GF-D8 (cell line): Measurements from ENCODE around the gene TTLL1.
"Not testable (repeated sequence)": the region's sequence is repeated elsewhere in the genome, so short reads cannot be mapped to it uniquely, and the experiment has no call there.

Experiments used
- DNase-seq: peaks from one replicate; lab custom pipeline; 2025; lab: John Stamatoyannopoulos, UW

The TTLL1 gene

DNA sequence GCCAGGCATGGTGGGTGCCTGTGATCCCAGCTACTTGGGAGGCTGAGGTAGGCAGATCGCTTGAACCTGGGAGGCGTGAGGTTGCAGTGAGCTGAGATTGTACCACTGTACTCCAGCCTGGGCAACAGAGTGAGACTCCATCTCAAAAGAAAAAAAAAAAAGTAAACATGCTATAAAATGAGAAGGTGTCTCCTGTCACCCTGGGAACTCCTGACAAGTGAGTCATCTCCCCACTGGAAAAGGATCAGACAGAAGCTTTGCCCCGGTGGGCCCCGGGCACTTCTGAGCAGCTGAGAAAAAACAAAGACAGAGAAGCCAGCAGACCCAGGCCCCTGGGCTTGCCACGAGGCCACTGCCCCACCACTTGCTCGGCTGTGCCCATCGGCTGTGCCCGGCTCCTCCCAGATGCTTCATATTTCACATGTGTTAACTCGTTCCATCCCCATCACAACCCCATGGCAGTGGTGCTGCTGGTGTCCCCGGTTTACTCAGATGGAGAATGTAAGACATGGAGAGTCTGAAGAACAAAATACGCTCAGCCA is 22.3 kb downstream of the TTLL1 start:
- DNase-seq: no peak

DNA sequence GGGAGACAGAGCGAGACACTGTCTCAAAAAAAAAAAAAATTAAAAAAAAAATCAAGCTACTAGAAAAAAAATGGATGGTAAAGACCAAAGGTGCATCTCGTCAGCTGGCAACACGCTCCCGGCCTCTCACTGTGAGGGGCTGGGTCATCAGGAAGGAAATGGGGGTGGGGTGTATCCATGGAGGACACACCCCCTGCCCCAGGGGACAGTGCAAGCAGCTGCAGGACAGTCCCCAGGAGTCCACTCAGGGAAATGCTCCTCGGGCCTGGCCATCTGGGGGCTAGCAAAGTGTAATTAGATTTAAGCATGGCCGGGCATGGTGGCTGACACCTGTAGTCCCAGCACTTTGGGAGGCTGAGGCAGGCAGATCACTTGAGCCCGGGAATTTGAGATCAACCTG is 23.1 kb downstream of the TTLL1 start:
- no peak for DNase-seq

DNA sequence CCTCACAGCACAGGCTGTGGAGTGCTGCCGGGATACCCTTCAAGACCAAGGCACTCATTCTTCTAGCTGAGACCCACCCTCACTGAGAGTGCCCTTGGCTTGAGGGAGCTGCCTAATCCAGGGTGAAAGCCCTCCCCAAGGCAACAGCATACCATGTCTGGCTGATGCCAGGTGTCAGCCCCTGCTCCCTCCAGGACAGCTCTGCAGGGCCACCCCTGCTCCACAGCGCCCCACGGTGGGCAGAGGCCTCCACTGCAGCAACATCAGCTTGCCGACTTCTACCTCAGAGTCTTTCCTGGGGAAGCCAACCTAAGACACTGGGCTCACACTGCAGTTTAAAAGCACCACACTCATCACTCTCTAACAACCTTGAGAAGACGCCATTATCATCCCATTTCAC is 29.0 kb downstream of the TTLL1 start:
- DNase-seq: no peak

DNA sequence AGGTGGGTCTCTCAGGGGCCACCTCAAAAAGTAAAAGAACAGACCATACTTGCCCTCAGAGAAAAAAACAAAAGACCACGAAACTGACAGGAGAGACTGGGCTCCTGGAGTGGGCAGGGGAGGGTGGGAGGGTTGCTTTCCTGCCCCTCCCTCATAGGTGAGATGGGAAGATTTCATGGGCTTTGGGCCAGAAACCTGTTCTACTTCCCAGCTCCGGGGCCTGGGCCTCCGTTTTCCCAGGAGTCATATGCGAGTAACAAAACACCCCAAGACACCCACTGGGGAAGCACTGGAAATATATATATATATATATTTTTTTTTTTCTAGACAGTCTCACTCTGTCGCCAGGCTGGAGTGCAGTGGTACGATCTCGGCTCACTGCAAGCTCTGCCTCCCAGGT is 31.6 kb downstream of the TTLL1 start:
- no peak for DNase-seq

DNA sequence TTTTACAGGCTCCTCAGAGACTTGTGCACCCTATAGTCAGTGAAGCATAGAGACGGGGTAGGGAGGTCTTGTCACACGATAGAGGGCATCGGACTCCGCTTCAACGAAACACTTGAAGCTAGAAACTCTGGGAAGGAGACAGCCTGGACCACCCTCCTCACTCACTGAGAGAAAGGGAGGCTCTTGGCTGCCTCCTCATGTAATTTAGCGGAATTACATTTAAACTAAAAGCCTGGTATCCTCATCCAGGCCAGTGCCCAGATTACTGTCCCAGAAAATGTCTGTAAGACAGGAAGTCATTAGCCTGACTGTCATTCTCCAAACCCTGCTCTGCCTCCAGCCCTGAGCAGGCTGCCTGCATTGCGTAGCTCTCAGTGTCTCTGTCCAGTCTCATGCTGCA is 36.0 kb downstream of the TTLL1 start:
- no peak for DNase-seq

DNA sequence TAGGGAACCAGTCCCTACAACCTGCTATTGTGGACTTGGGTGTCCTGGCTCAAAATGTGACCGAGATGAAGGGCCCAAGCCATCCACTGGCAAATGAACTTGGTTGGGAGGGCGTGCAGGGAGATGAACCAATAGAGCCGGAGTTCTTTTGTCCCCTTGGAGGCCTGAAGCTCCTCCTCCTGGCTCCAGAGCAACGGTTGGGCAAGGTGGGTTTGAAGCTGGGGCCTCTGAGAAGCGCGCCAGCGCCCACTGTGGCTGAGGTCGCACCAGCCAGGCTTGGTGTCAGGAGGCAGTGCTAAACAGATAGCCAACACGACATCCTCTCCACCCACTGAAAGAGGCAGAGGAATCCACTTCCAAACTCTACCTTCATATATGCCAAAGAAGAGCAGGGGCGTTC is 38.2 kb downstream of the TTLL1 start:
- no peak for DNase-seq

DNA sequence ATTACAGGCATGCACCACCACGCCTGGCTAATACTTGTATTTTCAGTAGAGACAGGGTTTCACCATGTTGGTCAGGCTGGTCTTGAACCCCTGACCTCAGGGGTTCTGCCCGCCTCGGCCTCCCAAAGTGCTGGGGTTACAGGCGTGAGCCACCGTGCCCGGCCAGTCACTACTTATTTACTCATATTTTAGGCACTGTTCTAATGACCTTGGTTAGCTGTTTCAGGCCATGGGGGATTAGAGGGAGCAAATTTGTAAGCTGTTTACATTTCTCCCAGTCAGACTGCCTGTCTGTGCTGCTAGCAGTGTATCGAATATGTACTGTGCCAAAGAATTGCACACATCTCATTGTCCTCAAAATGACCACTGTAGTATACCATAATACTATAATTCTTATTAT is 41.6 kb downstream of the TTLL1 start:
- no peak for DNase-seq

DNA sequence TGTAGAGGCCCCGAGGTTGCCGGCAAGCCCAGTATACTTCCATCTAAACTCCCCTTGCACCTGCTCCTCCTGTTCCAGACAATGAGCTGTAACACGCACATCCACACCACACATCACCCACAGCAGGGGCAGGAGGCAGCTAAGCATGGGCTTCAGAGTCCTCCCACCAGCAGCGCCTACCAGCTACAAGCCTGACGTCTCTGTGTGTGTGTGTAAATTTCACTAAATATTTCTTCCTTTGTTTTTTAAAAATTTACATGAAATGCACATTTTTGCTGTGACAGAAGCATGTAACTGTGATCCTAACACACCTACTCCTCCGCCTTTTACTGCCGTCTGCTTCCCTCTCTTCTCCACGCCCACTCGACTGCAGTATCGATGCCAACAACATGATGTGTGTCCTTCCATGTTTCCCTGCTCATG is 44.9 kb downstream of the TTLL1 start:
- DNase-seq: no peak

DNA sequence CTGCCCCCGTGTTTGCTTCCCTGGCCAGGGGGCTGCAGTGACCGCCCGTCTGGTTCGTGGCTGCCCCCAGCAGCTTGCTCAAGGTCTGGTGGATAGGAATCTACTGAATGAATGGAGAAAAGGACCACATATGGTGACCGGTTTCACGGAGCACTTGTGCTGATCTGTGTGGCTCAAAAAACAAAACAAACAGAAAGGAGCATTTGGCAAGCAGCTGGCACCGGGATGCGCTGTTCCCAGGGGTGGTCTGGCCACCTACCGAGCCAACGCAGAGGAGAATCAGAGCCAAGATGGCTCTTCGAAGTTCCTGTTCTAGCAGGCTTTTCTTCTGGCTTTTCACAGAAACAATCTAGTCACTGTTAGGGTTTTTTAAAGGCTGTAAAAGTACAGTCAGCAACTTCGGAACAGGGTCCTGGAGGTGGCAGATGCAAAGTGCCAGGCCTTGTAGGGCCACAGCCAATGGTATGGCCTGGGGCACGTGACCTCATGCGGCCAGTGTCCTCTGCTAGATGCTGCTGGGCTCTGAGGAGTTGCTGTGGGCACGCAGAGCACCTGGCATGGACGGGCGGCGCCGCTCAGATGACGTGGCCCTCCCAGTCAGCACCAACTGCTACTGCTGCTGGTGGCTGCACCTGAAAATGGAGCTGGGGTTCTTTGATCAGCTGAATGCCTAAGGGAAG is 47.0 kb downstream of the TTLL1 start:
- no peak for DNase-seq

DNA sequence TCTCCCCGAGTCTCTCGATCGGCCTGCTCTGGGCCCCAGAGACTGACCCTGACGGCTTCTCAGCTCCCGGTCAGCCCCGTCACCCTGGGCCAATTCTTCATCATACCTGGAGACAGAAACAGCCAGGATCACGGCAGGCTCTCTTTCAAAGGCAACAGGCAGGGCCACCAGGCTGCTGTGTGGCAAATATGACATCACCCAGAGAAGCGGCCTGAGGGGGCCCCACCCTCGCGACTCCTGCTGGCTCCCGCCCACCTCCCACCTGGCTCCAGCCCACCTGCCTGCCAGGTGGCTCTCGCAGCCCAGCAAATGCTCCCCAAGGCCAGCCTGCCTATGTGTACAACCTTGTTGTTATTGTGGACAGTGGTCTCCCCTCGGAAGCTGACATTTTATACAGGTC is 49.4 kb downstream of the TTLL1 start:
- DNase-seq: no peak

DNA sequence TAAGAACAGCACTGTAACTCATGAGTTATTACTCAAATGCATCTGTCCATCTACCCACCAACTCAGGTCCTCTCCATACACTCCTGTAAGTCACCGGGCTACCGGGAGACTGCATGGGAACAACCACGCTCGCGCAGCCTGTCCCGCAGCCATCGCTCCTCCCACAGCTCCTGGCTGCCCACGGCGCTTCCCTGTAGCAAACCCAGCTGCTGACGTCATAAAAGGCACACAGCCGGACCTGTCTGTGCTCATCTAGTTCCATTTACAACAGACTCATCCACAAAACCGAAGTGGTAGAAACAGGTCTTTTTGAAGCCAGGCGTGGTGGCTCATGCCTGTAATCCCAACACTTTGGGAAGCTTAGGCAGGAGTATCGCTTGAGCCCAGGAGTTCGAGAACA is 50.9 kb downstream of the TTLL1 start:
- DNase-seq: no peak

DNA sequence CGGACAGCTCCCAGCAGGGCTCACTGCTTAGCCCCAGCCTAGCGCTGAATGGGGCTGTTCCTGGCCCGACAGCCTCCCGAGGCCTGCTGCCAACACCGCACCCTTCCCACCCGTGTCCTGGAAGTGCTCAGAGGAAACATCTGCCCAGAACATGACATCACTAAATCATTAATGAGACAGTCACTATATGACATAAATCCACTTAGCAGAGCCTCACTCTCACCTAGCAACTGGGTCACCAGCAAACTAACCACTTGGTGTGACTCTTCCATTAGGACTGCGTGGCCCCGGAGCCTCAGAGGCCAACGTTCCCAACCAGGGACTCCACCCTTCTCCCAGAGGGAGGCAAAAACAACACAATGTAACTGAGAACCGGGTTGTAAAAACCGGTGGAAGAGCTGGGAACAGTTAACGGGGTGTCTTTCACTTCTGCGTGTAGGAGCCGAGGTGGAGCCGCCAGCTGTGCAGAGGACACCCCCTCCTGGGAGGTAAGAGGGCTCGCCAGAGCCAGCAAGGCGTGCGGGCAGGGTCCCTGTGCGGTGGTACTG is 52.8 kb downstream of the TTLL1 start:
- DNase-seq: no peak

DNA sequence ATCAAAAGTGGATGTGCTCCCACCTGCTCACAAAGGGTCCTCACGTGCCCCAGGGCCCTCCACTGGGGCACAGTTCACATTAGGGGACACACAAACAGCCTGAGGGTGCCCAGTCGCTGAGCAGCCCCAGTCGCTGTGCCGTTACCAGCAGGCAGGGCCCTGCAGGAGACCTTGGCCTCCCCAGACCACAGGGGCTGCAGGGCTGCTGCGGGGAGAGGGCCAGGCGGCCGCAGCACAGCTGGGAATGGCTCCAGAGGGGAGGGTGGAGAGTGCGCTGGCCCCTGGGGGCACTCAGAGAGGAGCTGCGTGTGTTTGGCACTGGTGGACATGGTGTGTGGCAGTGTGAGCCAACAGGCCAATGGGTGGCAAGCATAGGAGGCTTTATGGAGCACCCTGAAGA is 53.9 kb downstream of the TTLL1 start:
- no peak for DNase-seq

DNA sequence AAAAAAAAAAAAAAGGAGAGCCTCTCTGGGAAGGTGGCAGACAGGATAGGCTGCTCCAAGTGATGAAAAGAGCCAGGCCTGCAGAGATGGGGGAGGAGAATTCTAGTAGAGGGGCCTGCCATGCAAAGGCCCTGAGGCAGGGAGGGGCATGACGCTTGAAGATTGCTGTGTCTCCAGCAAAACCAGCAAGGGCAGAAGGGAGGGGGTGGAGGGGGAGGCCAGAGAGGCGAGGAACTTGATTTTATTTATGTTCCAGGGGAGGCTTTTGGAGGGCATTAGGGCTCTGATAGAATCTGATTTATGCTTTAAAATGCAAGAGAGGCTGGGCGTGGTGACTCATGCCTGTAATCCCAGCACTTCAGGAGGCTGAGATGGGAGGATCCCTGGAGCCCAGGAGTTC is 57.6 kb downstream of the TTLL1 start:
- no peak for DNase-seq

DNA sequence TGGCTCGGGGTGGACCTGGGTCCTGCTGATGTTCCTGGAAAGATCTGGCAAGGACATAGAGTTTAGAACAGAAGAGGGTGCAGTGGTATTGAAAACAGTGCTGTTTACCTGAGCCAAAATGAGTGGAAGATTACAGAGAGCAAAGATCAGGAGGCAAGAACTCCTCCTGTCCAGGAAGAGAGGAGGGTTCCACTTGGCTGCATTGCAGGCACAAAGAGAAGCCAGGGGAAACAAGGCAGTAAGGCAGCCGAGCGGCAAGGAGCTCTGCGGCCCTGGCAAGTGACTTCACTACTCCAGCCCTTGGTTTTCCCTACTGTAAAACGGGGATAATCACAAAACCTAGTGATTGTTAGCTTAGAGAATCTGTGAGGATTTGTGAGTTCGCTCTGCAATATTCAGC is 70.6 kb downstream of the TTLL1 start:
- DNase-seq: no peak

DNA sequence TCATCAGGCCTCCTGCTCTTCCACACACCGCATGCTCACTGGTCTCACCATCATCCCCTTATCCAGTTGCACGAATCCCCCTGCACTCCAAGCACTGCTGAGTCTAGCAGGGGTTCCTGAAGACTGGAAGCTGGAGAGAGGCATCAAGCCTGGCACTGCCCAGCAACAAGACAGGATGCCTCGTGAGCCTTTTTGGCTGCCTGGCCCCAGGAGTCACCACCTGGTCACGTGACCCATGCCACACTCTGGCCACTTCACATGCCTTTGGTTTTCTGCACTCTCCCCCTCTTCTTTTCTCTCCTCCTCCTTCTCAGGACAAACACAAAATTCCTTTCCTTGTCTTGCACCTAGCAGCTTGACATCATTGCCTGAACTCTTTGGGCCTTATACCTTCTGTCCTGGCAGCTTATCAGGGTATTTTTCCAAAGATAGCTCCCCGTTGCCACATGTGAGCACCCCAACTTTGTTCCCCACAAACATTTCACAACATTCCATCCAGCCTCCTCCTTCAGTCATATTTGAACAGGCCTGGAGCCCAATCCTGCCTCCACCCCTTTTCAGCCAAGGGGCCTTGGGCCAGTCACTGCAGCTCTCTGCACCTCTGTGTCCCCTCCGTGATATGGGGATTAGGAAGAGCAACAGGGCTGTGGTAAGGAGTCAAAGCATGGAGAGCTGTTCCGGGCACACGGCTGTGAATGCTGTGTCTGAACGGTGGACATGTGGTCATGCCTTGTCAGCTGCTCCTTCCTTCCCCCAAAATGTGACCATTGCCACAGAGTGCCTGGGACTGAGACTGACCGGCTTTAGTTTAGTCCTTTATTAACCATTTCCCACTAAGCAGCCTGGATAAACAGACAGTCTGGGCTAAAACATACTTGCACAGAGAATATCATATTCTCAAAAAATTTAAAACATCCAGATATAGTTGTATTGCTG is 71.4 kb downstream of the TTLL1 start:
- DNase-seq: no peak

DNA sequence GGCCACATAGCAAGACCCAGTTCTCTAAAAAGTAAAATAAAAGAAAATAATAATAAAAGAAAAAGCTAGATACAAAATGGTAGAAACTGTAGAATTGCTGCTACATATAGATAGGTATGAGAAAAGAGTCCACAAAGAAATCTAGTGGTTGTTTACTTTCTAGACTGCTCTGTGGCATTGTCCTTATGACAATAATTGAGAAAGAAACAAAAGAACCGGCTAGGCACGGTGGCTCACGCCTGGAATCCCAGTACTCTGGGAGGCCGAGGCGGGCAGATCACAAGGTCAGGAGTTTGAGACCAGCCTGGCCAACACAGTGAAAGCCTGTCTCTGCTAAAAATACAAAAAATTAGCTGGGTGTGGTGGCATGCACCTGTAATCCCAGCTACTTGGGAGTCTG is 73.0 kb downstream of the TTLL1 start:
- DNase-seq: not testable (repeated sequence)

DNA sequence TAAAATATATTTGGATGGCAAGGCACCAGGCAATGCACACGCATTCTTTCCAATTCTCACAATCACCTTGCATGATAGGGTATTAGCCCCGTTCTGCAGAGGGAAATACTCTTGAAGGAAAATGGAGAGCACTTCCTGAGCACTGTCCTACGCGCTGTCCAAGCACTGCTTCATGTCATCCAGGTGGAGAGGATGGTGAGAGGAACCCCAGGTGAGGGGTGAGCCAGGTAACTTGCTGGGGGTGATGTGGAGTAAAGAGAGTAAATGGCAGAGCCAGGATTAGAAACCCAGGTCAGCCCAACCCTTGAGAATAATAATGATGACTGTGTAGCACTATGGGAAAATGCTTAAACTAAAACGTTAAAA is 73.5 kb downstream of the TTLL1 start:
- no peak for DNase-seq

DNA sequence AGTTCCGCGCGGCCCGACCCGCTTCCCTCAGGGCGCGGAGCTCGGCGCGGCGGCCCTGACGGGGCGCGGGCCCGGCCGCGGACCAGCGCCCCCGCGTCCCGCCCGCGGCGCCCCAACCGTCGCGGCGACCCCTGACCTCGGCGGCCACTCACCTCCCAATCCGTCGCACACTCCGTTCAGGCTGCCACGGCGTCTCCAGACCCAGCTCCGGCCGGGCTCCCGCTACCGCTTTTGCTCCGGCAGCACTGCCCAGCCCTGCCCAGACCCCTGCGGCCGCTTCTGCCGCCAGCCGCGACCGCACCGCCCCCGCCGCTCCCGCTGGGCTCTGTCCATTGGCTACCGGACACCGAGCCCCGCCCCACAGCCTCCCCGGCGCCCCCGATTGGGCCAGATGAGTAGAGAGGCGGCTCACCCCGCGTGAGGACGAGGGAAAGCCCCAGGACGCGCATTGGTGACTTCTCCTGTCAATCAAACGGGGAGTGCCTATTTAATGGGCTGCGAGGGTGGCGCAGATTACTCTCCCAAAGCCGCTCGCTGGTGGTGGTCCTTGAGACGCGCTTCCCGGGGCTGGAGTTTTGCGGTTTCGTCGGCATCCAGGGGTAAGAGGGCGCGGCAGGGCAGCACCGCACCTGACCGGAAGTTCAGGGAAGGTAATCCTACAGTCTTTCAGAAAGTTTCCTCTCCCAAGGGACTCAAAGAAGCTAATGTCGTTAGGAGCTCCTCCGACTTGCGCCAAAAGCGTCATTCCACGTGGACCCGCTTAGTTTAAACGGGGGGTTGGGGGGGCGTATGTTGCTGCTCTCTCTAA is 74.1 kb downstream of the TTLL1 start, which contains the start of gene PACSIN2:
Gene PACSIN2, minus strand, starts transcription at position 281 of the 808 bp plus-strand sequence. CDS start 103,069 bp downstream, outside the sequence.
- peak; percentile 92 for DNase-seq

DNA sequence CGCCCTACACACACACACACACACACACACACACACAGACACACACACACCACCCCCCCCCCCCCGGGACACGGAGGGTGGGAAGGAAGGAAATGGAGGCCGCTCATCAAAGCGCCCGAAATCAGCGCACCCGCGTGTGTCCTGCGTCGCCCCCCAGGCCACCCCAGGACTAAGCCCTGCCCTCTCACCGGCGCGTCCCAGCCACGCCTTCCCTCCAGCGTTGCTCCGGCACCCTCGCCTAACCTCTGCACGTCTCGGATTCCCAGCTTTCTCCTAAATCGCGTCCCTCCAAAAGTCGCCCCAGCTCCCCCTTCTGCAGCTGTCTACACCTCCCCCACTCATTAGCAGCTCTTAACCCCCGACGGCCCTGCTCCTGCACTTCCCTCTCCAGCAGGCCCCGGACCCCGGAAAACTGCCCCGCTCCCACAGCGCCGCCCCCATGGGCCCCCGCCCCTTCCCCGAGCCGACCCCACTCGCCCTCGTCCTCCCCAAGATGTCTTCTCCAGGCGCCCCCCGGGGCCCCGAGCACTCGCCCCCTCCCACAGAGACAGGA is 74.8 kb downstream of the TTLL1 start:
- no peak for DNase-seq
